Measurements from ENCODE around the gene SPATA2. TPM values are rescaled to one million over a fixed set of nuclear protein-coding genes. Genes with fewer than 3 reads are reported as not detected.

The SPATA2 gene
- total RNA-seq, 1 donor from 2014 or later: 8.4 TPM

- Mint-ChIP-seq H3K36me3 (ENCODE audit: low read depth, unreplicated experiment) (peaks cover 6% of the 10 kb centered on the region), H3K27me3 (ENCODE audit: unreplicated experiment) (peaks cover 9% of the 10 kb centered on the region), H3K4me3 (ENCODE audit: unreplicated experiment) (no peak overlapping the region), H3K27ac (ENCODE audit: unreplicated experiment) (no peak overlapping the region), H3K4me1 (ENCODE audit: unreplicated experiment) (peaks cover 24% of the 10 kb centered on the region), H3K9me3 (ENCODE audit: unreplicated experiment) (no peaks in the 10 kb centered on the region)
- no peak for DNase-seq (ENCODE audit: low spot score)
- no peak for TF ChIP-seq CTCF (IDR thresholded peaks at IDR 0.05; ENCODE audit: unreplicated experiment)
Observed at GRCh38 chr20:49890471-49891361, 24.6 kb downstream of the SPATA2 start.

GRCh38 chr20:49889935-49890333, 25.4 kb downstream of the SPATA2 start:
- DNase-seq (ENCODE audit: low spot score): no peak
- H3K9me3 Mint-ChIP-seq (ENCODE audit: unreplicated experiment): no peaks in the 10 kb centered on the region
- peaks cover 6% of the 10 kb centered on the region for H3K36me3 Mint-ChIP-seq (ENCODE audit: low read depth, unreplicated experiment)
- H3K4me1 Mint-ChIP-seq (ENCODE audit: unreplicated experiment): peaks cover 24% of the 10 kb centered on the region
- peaks cover 9% of the 10 kb centered on the region for H3K27me3 Mint-ChIP-seq (ENCODE audit: unreplicated experiment)
- no peak overlapping the region for H3K4me3 Mint-ChIP-seq (ENCODE audit: unreplicated experiment)
- no peak overlapping the region for H3K27ac Mint-ChIP-seq (ENCODE audit: unreplicated experiment)
- TF ChIP-seq CTCF (IDR thresholded peaks at IDR 0.05; ENCODE audit: unreplicated experiment): no peak

- peaks cover 24% of the 10 kb centered on the region for H3K4me1 Mint-ChIP-seq (ENCODE audit: unreplicated experiment)
- peaks cover 10% of the 10 kb centered on the region for H3K36me3 Mint-ChIP-seq (ENCODE audit: low read depth, unreplicated experiment)
- no peaks in the 10 kb centered on the region for H3K9me3 Mint-ChIP-seq (ENCODE audit: unreplicated experiment)
- H3K27me3 Mint-ChIP-seq (ENCODE audit: unreplicated experiment): peaks cover 11% of the 10 kb centered on the region
- no peak for TF ChIP-seq CTCF (IDR thresholded peaks at IDR 0.05; ENCODE audit: unreplicated experiment)
- DNase-seq (ENCODE audit: low spot score): no peak
- H3K4me3 Mint-ChIP-seq (ENCODE audit: unreplicated experiment): no peak overlapping the region
- no peak overlapping the region for H3K27ac Mint-ChIP-seq (ENCODE audit: unreplicated experiment)
Observed at GRCh38 chr20:49889001-49889934, 26.1 kb downstream of the SPATA2 start.

GRCh38 chr20:49888212-49889000, 26.9 kb downstream of the SPATA2 start:
- Mint-ChIP-seq H3K36me3 (ENCODE audit: low read depth, unreplicated experiment) (peaks cover 11% of the 10 kb centered on the region), H3K27me3 (ENCODE audit: unreplicated experiment) (peaks cover 8% of the 10 kb centered on the region), H3K9me3 (ENCODE audit: unreplicated experiment) (no peaks in the 10 kb centered on the region), H3K4me3 (ENCODE audit: unreplicated experiment) (peak overlapping the region; percentile 51), H3K4me1 (ENCODE audit: unreplicated experiment) (peaks cover 24% of the 10 kb centered on the region), H3K27ac (ENCODE audit: unreplicated experiment) (no peak overlapping the region)
- peak; percentile 76 for TF ChIP-seq CTCF (IDR thresholded peaks at IDR 0.05; ENCODE audit: unreplicated experiment)
- DNase-seq (ENCODE audit: low spot score): peak; percentile 78
